A673 (cell line): ENCODE results near the gene CEP112. TPM values are rescaled to one million over a fixed set of nuclear protein-coding genes. Genes with fewer than 3 reads are reported as not detected.

ENCODE experiments used
- BruUV-seq: library from RNA; stranded (reverse); fragments of 400-500 nt; replicated peaks from 2 replicates; lab custom pipeline; 2021; lab: Mats Ljungman, UMichigan
- CTCF ChIA-PET: fragments of 300-600 bp; sonication (Branson Sonifier 250); formaldehyde crosslinking; loops from one replicate; lab custom pipeline; 2022; ENCODE audit warnings: antibody characterized with exemption; lab: Charles Lee
- POLR2A ChIA-PET: fragments of 300-600 bp; sonication (Branson Sonifier 250); formaldehyde crosslinking; loops from one replicate; lab custom pipeline; 2022; ENCODE audit warnings: antibody characterized with exemption; ENCODE audit not compliant: low non-redundant PET; lab: Charles Lee
- DNase-seq: peaks from one replicate; pipeline ENCODE4 v3.0.0-alpha.2; 2015; ENCODE audit warnings: low spot score
- H3K27ac ChIP-seq: fragments of 200-600 bp; sonication (generic); 2 replicates; pipeline ENCODE4 v1.5.1; 2016; ENCODE audit warnings: mixed run types, low read depth, mild to moderate bottlenecking, mixed read lengths, antibody characterized with exemption, low read length; ENCODE audit not compliant: poor library complexity, severe bottlenecking
- H3K27me3 ChIP-seq: fragments of 200-600 bp; sonication (generic); replicated peaks from 2 replicates; pipeline ENCODE4 v1.6.1; 2017; ENCODE audit warnings: mixed run types, low read depth, mild to moderate bottlenecking, mixed read lengths, antibody characterized with exemption, low read length; ENCODE audit not compliant: insufficient read depth, poor library complexity
- H3K36me3 ChIP-seq: fragments of 200-600 bp; sonication (generic); 2 replicates; pipeline ENCODE4 v1.6.1; 2016; ENCODE audit warnings: mixed run types, mild to moderate bottlenecking, mixed read lengths, antibody characterized with exemption, low read length; ENCODE audit not compliant: insufficient read depth, poor library complexity, severe bottlenecking
- H3K4me1 ChIP-seq: fragments of 200-600 bp; sonication (generic); 2 replicates; pipeline ENCODE4 v1.6.1; 2017; ENCODE audit warnings: mixed run types, mild to moderate bottlenecking, mixed read lengths, antibody characterized with exemption, low read length; ENCODE audit not compliant: insufficient read depth, poor library complexity, severe bottlenecking
- H3K4me3 ChIP-seq: fragments of 200-600 bp; sonication (generic); 2 replicates; pipeline ENCODE4 v1.5.1; 2016; ENCODE audit warnings: low read depth, mixed run types, mild to moderate bottlenecking, mixed read lengths, low read length; ENCODE audit not compliant: poor library complexity, severe bottlenecking
- H3K9me3 ChIP-seq: fragments of 200-600 bp; sonication (generic); 2 replicates; pipeline ENCODE4 v1.6.1; 2016; ENCODE audit warnings: mixed run types, low read depth, mild to moderate bottlenecking, mixed read lengths, antibody characterized with exemption, low read length; ENCODE audit not compliant: poor library complexity, severe bottlenecking
- EZH2 ChIP-seq: fragments of 200-600 bp; sonication (generic); IDR thresholded peaks from 2 replicates; pipeline ENCODE4 v1.6.1; 2017; ENCODE audit warnings: borderline replicate concordance, low read depth, mild to moderate bottlenecking, mixed read lengths, antibody characterized with exemption, low read length; ENCODE audit not compliant: poor library complexity, severe bottlenecking
- intact Hi-C: fragments of 100-400 bp; cut with micrococcal nuclease; formaldehyde crosslinking; loops from one replicate; pipeline ENCODE4 v1.10.0; 2022; ENCODE audit not compliant: unreplicated experiment
- total RNA-seq: library from RNA; stranded (reverse); gene quantifications from 2 replicates; pipeline ENCODE4 v1.2.3, GENCODE V29; 2021
- TF ChIP-seq, protein P1 (sequence below): fragments of 300-800, 200-600 bp; sonication (generic); conservative IDR thresholded peaks from 2 replicates; pipeline ENCODE4 v1.5.1; 2017; ENCODE audit warnings: low read depth, mild to moderate bottlenecking, antibody characterized with exemption, low read length, moderate library complexity, mixed read lengths

The CEP112 gene
- total RNA-seq, 1 experiment from 2014 or later = 27.2 TPM

DNA sequence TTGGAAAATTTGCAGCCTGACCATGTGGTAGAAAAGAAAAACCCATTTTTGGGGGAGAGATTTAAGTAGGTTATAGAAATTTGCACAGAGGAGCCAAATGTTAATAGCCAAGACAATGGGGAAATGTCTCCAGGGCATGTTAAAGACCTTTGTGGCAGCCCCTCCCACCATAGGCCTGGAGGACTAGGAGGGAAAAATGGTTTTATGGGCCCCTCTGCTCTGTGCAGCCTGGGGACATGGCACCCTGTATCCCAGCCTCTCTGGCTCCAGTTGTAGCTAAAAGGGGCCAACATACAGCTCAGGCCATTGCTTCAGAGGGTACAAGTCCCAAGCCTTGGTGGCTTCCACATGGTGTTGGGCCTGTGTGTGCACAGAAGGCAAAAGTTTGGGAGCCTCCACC is 384.6 kb downstream of the CEP112 start:
- intact Hi-C loops = no loop called here
- H3K27me3 ChIP-seq = no peaks in the 10 kb centered on the region
- BruUV-seq = no TSS peak
- TF ChIP-seq, protein P1, sequence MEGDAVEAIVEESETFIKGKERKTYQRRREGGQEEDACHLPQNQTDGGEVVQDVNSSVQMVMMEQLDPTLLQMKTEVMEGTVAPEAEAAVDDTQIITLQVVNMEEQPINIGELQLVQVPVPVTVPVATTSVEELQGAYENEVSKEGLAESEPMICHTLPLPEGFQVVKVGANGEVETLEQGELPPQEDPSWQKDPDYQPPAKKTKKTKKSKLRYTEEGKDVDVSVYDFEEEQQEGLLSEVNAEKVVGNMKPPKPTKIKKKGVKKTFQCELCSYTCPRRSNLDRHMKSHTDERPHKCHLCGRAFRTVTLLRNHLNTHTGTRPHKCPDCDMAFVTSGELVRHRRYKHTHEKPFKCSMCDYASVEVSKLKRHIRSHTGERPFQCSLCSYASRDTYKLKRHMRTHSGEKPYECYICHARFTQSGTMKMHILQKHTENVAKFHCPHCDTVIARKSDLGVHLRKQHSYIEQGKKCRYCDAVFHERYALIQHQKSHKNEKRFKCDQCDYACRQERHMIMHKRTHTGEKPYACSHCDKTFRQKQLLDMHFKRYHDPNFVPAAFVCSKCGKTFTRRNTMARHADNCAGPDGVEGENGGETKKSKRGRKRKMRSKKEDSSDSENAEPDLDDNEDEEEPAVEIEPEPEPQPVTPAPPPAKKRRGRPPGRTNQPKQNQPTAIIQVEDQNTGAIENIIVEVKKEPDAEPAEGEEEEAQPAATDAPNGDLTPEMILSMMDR = no peak
- TF ChIP-seq EZH2 = no peak
- no peak overlapping the region for H3K4me3 ChIP-seq
- no peaks in the 10 kb centered on the region for H3K9me3 ChIP-seq
- DNase-seq = no peak
- POLR2A ChIA-PET = no interaction called here
- no peak overlapping the region for H3K27ac ChIP-seq
- CTCF ChIA-PET = no interaction called here
- no peaks in the 10 kb centered on the region for H3K36me3 ChIP-seq
- no peaks in the 10 kb centered on the region for H3K4me1 ChIP-seq

DNA sequence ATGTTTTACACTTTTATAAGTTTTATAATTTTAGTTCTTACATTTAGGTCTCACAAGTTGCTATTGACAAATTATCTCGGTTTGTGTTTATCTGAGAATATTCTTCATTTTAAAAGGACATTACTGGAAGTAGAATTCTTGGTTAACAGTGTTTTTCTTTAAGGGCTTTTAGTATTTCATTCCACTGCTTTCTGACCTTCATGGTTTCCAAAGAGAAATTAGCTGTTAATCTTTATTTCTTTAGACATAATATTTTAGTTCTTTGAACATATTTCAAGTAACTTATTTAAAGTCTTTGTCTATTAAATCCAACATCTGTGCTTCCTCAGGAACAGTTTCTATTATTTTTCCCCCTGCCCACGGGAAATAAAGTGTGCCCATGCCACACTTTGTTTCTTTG is 390.4 kb downstream of the CEP112 start:
- Histone ChIP-seq H3K4me3 (no peak overlapping the region), H3K27ac (no peak overlapping the region), H3K4me1 (no peaks in the 10 kb centered on the region), H3K9me3 (peaks cover 17% of the 10 kb centered on the region), H3K27me3 (no peaks in the 10 kb centered on the region), H3K36me3 (no peaks in the 10 kb centered on the region)
- no peak for DNase-seq
- intact Hi-C loops = no loop called here
- POLR2A ChIA-PET = no interaction called here
- no TSS peak for BruUV-seq
- no peak for TF ChIP-seq EZH2
- TF ChIP-seq, protein P1 = no peak
- CTCF ChIA-PET = no interaction called here

DNA sequence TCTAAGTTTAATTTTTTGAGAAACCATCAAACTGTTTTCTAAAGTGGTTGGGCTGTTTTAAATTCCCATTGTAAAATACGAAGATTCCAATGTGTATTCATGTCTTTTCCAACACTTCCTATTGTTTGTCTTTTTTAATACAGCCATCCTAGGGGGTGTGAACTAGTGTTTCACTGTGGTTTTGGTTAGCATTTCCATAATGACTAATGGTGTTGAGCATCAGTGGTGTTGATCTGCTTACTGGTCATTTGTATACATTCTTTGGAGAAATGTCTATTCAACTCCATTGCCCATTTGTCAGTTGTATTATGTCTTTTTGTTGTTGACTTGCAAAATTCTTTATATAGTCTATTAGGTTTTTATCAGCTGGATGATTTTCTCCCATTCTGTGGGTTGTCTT is 391.3 kb downstream of the CEP112 start:
- ChIA-PET CTCF (no interaction called here), POLR2A (no interaction called here)
- intact Hi-C loops = no loop called here
- H3K27ac ChIP-seq = no peak overlapping the region
- no peak for TF ChIP-seq EZH2
- TF ChIP-seq, protein P1 = no peak
- H3K4me3 ChIP-seq = no peak overlapping the region
- peaks cover 17% of the 10 kb centered on the region for H3K9me3 ChIP-seq
- no peaks in the 10 kb centered on the region for H3K36me3 ChIP-seq
- no peaks in the 10 kb centered on the region for H3K4me1 ChIP-seq
- no peak for DNase-seq
- H3K27me3 ChIP-seq = no peaks in the 10 kb centered on the region
- BruUV-seq = no TSS peak
